Skin epidermis (tissue), 12 donors: ENCODE results near the gene PAPPA.

ENCODE experiments used
- H3K27ac ChIP-seq, 21 experiments: fragments of 200-600 bp; sonication (generic) in 11 of 21; one replicate each; pipeline ENCODE4 v1.5.0; 2020; ENCODE audit warnings: mild to moderate bottlenecking in 3 of 21, inconsistent platforms in 2 of 21, moderate library complexity in 2 of 21
- H3K4me3 ChIP-seq, 7 experiments: fragments of 200-600 bp; sonication (generic) in 2 of 7; one replicate each; pipeline ENCODE4 v1.5.0; 2020; ENCODE audit warnings: inconsistent platforms in 2 of 7, mild to moderate bottlenecking in 2 of 7, moderate library complexity in 1 of 7

PAPPA gene

GRCh38 chr9:116267021-116267420, 113.4 kb downstream of the PAPPA start:
- Histone ChIP-seq H3K27ac (no peak overlapping the region), H3K4me3 (no peak overlapping the region)

GRCh38 chr9:116269250-116269649, 115.7 kb downstream of the PAPPA start:
- no peak overlapping the region for H3K27ac ChIP-seq

GRCh38 chr9:116270546-116270945, 117.0 kb downstream of the PAPPA start:
- Histone ChIP-seq H3K4me3 (no peak overlapping the region), H3K27ac (no peak overlapping the region)

More at GRCh38 chr9:116269250-116269649, 115.7 kb downstream of the PAPPA start:
- H3K4me3 ChIP-seq, result no peak overlapping the region

GRCh38 chr9:116271340-116271739, 117.7 kb downstream of the PAPPA start:
- H3K27ac ChIP-seq, result no peak overlapping the region
- H3K4me3 ChIP-seq, result no peak overlapping the region

GRCh38 chr9:116271991-116272390, 118.4 kb downstream of the PAPPA start:
- no peak overlapping the region for H3K27ac ChIP-seq
- H3K4me3 ChIP-seq, result no peak overlapping the region

- Histone ChIP-seq H3K27ac (no peak overlapping the region), H3K4me3 (no peak overlapping the region)
These were observed 120.7 kb downstream of the PAPPA start for GRCh38 chr9:116274293-116274692.

- H3K27ac ChIP-seq, result no peak overlapping the region
- no peak overlapping the region for H3K4me3 ChIP-seq
These were observed 122.0 kb downstream of the PAPPA start for GRCh38 chr9:116275418-116276195.

- H3K27ac ChIP-seq, result no peak overlapping the region
- no peak overlapping the region for H3K4me3 ChIP-seq
These were observed 122.6 kb downstream of the PAPPA start for GRCh38 chr9:116276196-116276493.

GRCh38 chr9:116276651-116277121, 123.1 kb downstream of the PAPPA start:
- Histone ChIP-seq H3K4me3 (no peak overlapping the region), H3K27ac (no peak overlapping the region)

GRCh38 chr9:116278326-116278725, 124.7 kb downstream of the PAPPA start:
- Histone ChIP-seq H3K27ac (no peak overlapping the region), H3K4me3 (no peak overlapping the region)

GRCh38 chr9:116279230-116279629, 125.6 kb downstream of the PAPPA start:
- Histone ChIP-seq H3K4me3 (no peak overlapping the region), H3K27ac (no peak overlapping the region)

GRCh38 chr9:116280529-116280928, 126.9 kb downstream of the PAPPA start:
- no peak overlapping the region for H3K4me3 ChIP-seq
- H3K27ac ChIP-seq, result no peak overlapping the region

- Histone ChIP-seq H3K4me3 (no peak overlapping the region), H3K27ac (no peak overlapping the region)
These were observed 129.0 kb downstream of the PAPPA start for GRCh38 chr9:116282597-116282996.

- H3K27ac ChIP-seq, result no peak overlapping the region
- H3K4me3 ChIP-seq, result no peak overlapping the region
These were observed 130.9 kb downstream of the PAPPA start for GRCh38 chr9:116284518-116284917.

- no peak overlapping the region for H3K27ac ChIP-seq
- no peak overlapping the region for H3K4me3 ChIP-seq
These were observed 131.7 kb downstream of the PAPPA start for GRCh38 chr9:116285320-116285719.

- H3K27ac ChIP-seq, result peak overlapping the region in 1 of 21 experiments; percentile 7
- no peak overlapping the region for H3K4me3 ChIP-seq
These were observed 132.7 kb downstream of the PAPPA start for GRCh38 chr9:116286297-116286696.

GRCh38 chr9:116287721-116288120, 134.1 kb downstream of the PAPPA start:
- Histone ChIP-seq H3K4me3 (no peak overlapping the region), H3K27ac (peak overlapping the region in 3 of 21 experiments; percentile 11 to 60 (median 25))

GRCh38 chr9:116288658-116289057, 135.1 kb downstream of the PAPPA start:
- Histone ChIP-seq H3K4me3 (no peak overlapping the region), H3K27ac (peak overlapping the region in 1 of 21 experiments; percentile 25)

GRCh38 chr9:116297346-116297745, 143.8 kb downstream of the PAPPA start:
- H3K27ac ChIP-seq, result no peak overlapping the region
- no peak overlapping the region for H3K4me3 ChIP-seq

GRCh38 chr9:116298249-116298648, 144.7 kb downstream of the PAPPA start:
- Histone ChIP-seq H3K4me3 (no peak overlapping the region), H3K27ac (no peak overlapping the region)

GRCh38 chr9:116298878-116299391, 145.3 kb downstream of the PAPPA start:
- Histone ChIP-seq H3K27ac (peak overlapping the region in 1 of 21 experiments; percentile 36), H3K4me3 (no peak overlapping the region)
